Endothelial cell of umbilical vein (primary cell): ENCODE results near the gene PRDM1. TPM values are rescaled to one million over a fixed set of nuclear protein-coding genes. Genes with fewer than 3 reads are reported as not detected.

Experiments used
- Bru-seq: library from RNA; stranded (reverse); fragments of 400-500 nt; gene quantifications from one replicate; lab custom pipeline; 2021; lab: Mats Ljungman, UMichigan
- BruChase-seq, 2 experiments: library from RNA; stranded (reverse); fragments of 400-500 nt; gene quantifications; one replicate each; lab custom pipeline; 2021; lab: Mats Ljungman, UMichigan
- BruUV-seq: library from RNA; stranded (reverse); fragments of 400-500 nt; replicated peaks from 2 replicates; lab custom pipeline; 2021; lab: Mats Ljungman, UMichigan
- CTCF ChIA-PET: fragments of 300-600, 350-600 bp; sonication (Branson Sonifier 250); formaldehyde crosslinking; loops from one replicate; lab custom pipeline; 2021; ENCODE audit warnings: antibody characterized with exemption, inconsistent platforms; lab: Charles Lee
- POLR2A ChIA-PET: fragments of 300-600, 350-600 bp; sonication (Branson Sonifier 250); formaldehyde crosslinking; loops from one replicate; lab custom pipeline; 2021; ENCODE audit warnings: antibody characterized with exemption, inconsistent platforms; lab: Charles Lee
- DNase-seq: peaks from one replicate; pipeline ENCODE4 v3.0.0-alpha.2; 2011; ENCODE audit warnings: low read depth, low spot score
- FAIRE-seq: peaks from 2 replicates; lab custom pipeline; 2011; peaks lifted over from hg19 to GRCh38; lab: Jason Lieb, UNC
- H2AFZ ChIP-seq: 2 replicates; pipeline ENCODE4 v1.6.0; 2012; ENCODE audit warnings: low read depth, low read length, control low read depth, inconsistent platforms
- H3K27ac ChIP-seq: 2 replicates; pipeline ENCODE4 v1.5.1; 2011; ENCODE audit warnings: low read depth, mild to moderate bottlenecking, control low read depth, low read length, moderate library complexity; ENCODE audit not compliant: insufficient read depth
- H3K27me3 ChIP-seq, 2 experiments: 2 replicates each; pipeline versions ENCODE4 v1.6.0 to v1.6.1; 2011; ENCODE audit warnings: low read length in 2 of 2, mixed read lengths in 1 of 2; ENCODE audit not compliant: control insufficient read depth in 2 of 2, insufficient read depth in 2 of 2
- H3K36me3 ChIP-seq, 2 experiments: 2 replicates in 1 of 2; 3 replicates in 1 of 2; pipeline ENCODE4 v1.5.1; 2011; ENCODE audit warnings: low read length in 2 of 2, mild to moderate bottlenecking in 1 of 2, moderate library complexity in 1 of 2; ENCODE audit not compliant: control insufficient read depth in 2 of 2, insufficient read depth in 2 of 2; ENCODE audit errors: extremely low read depth in 1 of 2
- H3K4me1 ChIP-seq: 3 replicates; pipeline ENCODE4 v1.5.1; 2011; ENCODE audit warnings: mild to moderate bottlenecking, low read length; ENCODE audit not compliant: control insufficient read depth, insufficient read depth; ENCODE audit errors: extremely low read depth
- H3K4me2 ChIP-seq: 2 replicates; pipeline ENCODE4 v1.6.1; 2011; ENCODE audit warnings: low read length, control low read depth, mixed read lengths; ENCODE audit not compliant: insufficient read depth
- H3K4me3 ChIP-seq, 3 experiments: fragments of 200-600 bp in 1 of 3; sonication (generic), shearing (Covaris generic) in 1 of 3; replicated peaks in 1 of 3; 2 replicates each; pipeline ENCODE4 v1.5.1; 2011 to 2016; ENCODE audit warnings: control low read depth in 3 of 3, low read length in 3 of 3, mild to moderate bottlenecking in 2 of 3, inconsistent platforms in 1 of 3, low read depth in 1 of 3, moderate library complexity in 1 of 3; ENCODE audit not compliant: insufficient read depth in 1 of 3
- H3K79me2 ChIP-seq: 2 replicates; pipeline ENCODE4 v1.6.0; 2012; ENCODE audit warnings: low read length, inconsistent platforms; ENCODE audit not compliant: control insufficient read depth, insufficient read depth
- H3K9ac ChIP-seq: replicated peaks from 2 replicates; pipeline ENCODE3; 2011; ENCODE audit warnings: low read length, control low read depth; ENCODE audit not compliant: insufficient read depth; ENCODE audit errors: extremely low read depth
- H3K9me1 ChIP-seq: replicated peaks from 3 replicates; pipeline ENCODE4 v1.6.0; 2011; ENCODE audit warnings: mild to moderate bottlenecking, low read length; ENCODE audit not compliant: control insufficient read depth, insufficient read depth; ENCODE audit errors: extremely low read depth
- H3K9me3 ChIP-seq: replicated peaks from 2 replicates; pipeline ENCODE4 v1.5.1; 2012; ENCODE audit warnings: low read length, inconsistent platforms; ENCODE audit not compliant: control insufficient read depth, insufficient read depth
- H4K20me1 ChIP-seq: replicated peaks from 2 replicates; pipeline ENCODE3; 2011; ENCODE audit warnings: mild to moderate bottlenecking, low read length; ENCODE audit not compliant: control insufficient read depth, insufficient read depth; ENCODE audit errors: extremely low read depth
- CTCF ChIP-seq, 2 donors: IDR thresholded peaks; 1 replicate in 1 of 2; 2 replicates in 1 of 2; pipeline ENCODE4 v1.5.1; 2011; ENCODE audit warnings: low read length in 2 of 2, mild to moderate bottlenecking in 2 of 2, moderate library complexity in 2 of 2, control low read depth in 1 of 2, inconsistent platforms in 1 of 2, low read depth in 1 of 2; ENCODE audit not compliant: insufficient read depth in 1 of 2; ENCODE audit errors: extremely low read depth in 1 of 2
- EZH2 ChIP-seq: IDR thresholded peaks from 2 replicates; pipeline ENCODE4 v1.6.1; 2012; ENCODE audit warnings: borderline replicate concordance, low read depth, mild to moderate bottlenecking, moderate library complexity, low read length, inconsistent platforms; ENCODE audit not compliant: severe bottlenecking
- FOS ChIP-seq: IDR thresholded peaks from 2 replicates; pipeline ENCODE4 v1.6.1; 2011; ENCODE audit warnings: mild to moderate bottlenecking, low read length, moderate library complexity, borderline replicate concordance; ENCODE audit not compliant: insufficient read depth
- GATA2 ChIP-seq: IDR thresholded peaks from 2 replicates; pipeline ENCODE4 v1.7.0; 2011; ENCODE audit warnings: low read depth, mild to moderate bottlenecking, moderate library complexity, mixed read lengths, low read length; ENCODE audit not compliant: insufficient read length, insufficient read depth
- JUN ChIP-seq: IDR thresholded peaks from 2 replicates; pipeline ENCODE4 v1.6.1; 2011; ENCODE audit warnings: borderline replicate concordance, low read depth; ENCODE audit not compliant: insufficient read length, insufficient read depth
- MAX ChIP-seq: IDR thresholded peaks from 2 replicates; pipeline ENCODE4 v1.6.1; 2011; ENCODE audit not compliant: insufficient read depth, insufficient read length
- MYC ChIP-seq: IDR thresholded peaks from one replicate; pipeline ENCODE4 v1.6.1; 2011; ENCODE audit warnings: mild to moderate bottlenecking, low read depth, low read length
- POLR2A ChIP-seq: IDR thresholded peaks from 2 replicates; pipeline ENCODE4 v1.6.1; 2012; ENCODE audit warnings: low read depth, mild to moderate bottlenecking, control low read depth, low read length
- POLR2AphosphoS5 ChIP-seq: IDR thresholded peaks from 2 replicates; pipeline ENCODE4 v1.6.1; 2012; ENCODE audit warnings: low read depth, mild to moderate bottlenecking, control low read depth, low read length, moderate library complexity; ENCODE audit not compliant: insufficient read depth
- dilution Hi-C: fragments of 300-500 bp; cut with MboI; formaldehyde crosslinking; loops from one replicate; pipeline ENCODE4 v1.15.0; 2019; ENCODE audit warnings: low sequenced_read_pairs; ENCODE audit not compliant: extremely low pct_ligation_motif_present
- intact Hi-C: fragments of 100-400 bp; cut with micrococcal nuclease; formaldehyde crosslinking; loops from one replicate; pipeline ENCODE4 v1.10.0; 2022
- long read RNA-seq: library from polyadenylated mRNA; stranded (forward); transcript quantifications from one replicate; pipeline ENCODE4 v2.0.0, GENCODE V29; 2021
- polyA minus RNA-seq, 3 experiments: library from RNA; depleted of rRNA, polyadenylated mRNA; stranded (reverse); fragments of >200 nt; gene quantifications; 1 replicate in 1 of 3; 2 replicates in 2 of 3; pipeline ENCODE4 v1.2.3, GENCODE V29; 2011
- polyA plus RNA-seq, 4 experiments: library from polyadenylated mRNA; depleted of rRNA in 3 of 4; stranded (reverse) in 3 of 4; unstranded in 1 of 4; fragments of >200 nt; gene quantifications; 2 replicates each; pipeline versions ENCODE4 v1.2.1 to v1.2.3, GENCODE V29; 2011 to 2012; ENCODE audit warnings: missing spikeins in 1 of 4
- total RNA-seq: library from RNA; stranded (reverse); gene quantifications from 2 replicates; pipeline ENCODE4 v1.2.3, GENCODE V29; 2021

Gene PRDM1
- total RNA-seq (2.7 and 4.8 TPM in 2 replicates), polyA plus RNA-seq (0.25 and 0.36 TPM in 2 replicates), polyA minus RNA-seq (0.42 and 1.3 TPM in 2 replicates), Bru-seq, nascent RNA (percentile 46 among the genes with signal in this experiment), BruChase-seq, experiment 1, labeled RNA remaining after a 6-hour chase (percentile 36 among the genes with signal in this experiment), BruChase-seq, experiment 2, labeled RNA remaining after a 2-hour chase (percentile 44 among the genes with signal in this experiment)
- polyA plus RNA-seq (2011; cell fraction: cytosol; rRNA removed) = 0.28 and 0.30 TPM in 2 replicates
- polyA plus RNA-seq (2011; cell fraction: nucleus; rRNA removed) = 0.78 and 1.1 TPM in 2 replicates
- 0.42 and 0.86 TPM in 2 replicates for polyA plus RNA-seq (2012)
- 1.6 TPM for polyA minus RNA-seq (2011; cell fraction: cytosol; rRNA and poly(A)+ RNA removed)
- polyA minus RNA-seq (2011; cell fraction: nucleus; rRNA and poly(A)+ RNA removed) = 0.91 and 3.1 TPM in 2 replicates
- long read RNA-seq, full-length matches to known transcripts = 1 of 3 reads
- long read RNA-seq, partial matches to known transcripts = 1 of 3 reads
- long read RNA-seq, other reads (novel, unspliced or antisense) = 1 of 3 reads

- peak; percentile 43 for FAIRE-seq
- TF ChIP-seq MYC (no peak), POLR2A (no peak), CTCF (IDR thresholded peaks at IDR 0.05; ENCODE audit: extremely low read depth in 1 of 2, insufficient read depth in 1 of 2, low read depth in 1 of 2, low read length in 2 of 2) (no peak), GATA2 (no peak), POLR2AphosphoS5 (no peak), FOS (no peak), MAX (no peak), EZH2 (no peak), JUN (no peak)
Measured at GRCh38 chr6:106085984-106086813, at the start of gene PRDM1. PRDM1 (plus strand) TSS chr6:106086336; CDS start chr6:106086554, 218 bp downstream.

More at GRCh38 chr6:106085984-106086813, at the start of gene PRDM1:
- dilution Hi-C loops (no loop called here), intact Hi-C loops (loop anchor here (1.0 to 10.0 kb wide), 3 partner anchors 216 to 601 kb away; no protein-coding TSS in a partner anchor)
- H3K79me2 ChIP-seq = no peaks in the 10 kb centered on the region
- H2AFZ ChIP-seq = peak within 1 kb of the TSS; percentile 93
- ChIA-PET CTCF (interaction anchor here (0.8 kb wide), 1 partner anchor 655 kb away, joined by 4 read pairs; no protein-coding TSS in a partner anchor), POLR2A (no interaction called here)
- peak; percentile 38 for DNase-seq
- H4K20me1 ChIP-seq = no peaks in the 10 kb centered on the region
- H3K27me3 ChIP-seq = peaks cover 8 to 24% of the 10 kb centered on the region in 2 experiments
- TSS peak; percentile 38 for BruUV-seq
- H3K27ac ChIP-seq = no peak within 1 kb of the TSS
- H3K9me1 ChIP-seq = no peaks in the 10 kb centered on the region
- H3K4me3 ChIP-seq = peak within 1 kb of the TSS; percentile 30 to 67 (median 64)
- peaks cover 19% of the 10 kb centered on the region for H3K4me1 ChIP-seq
- H3K9ac ChIP-seq = no peak within 1 kb of the TSS
- H3K4me2 ChIP-seq = peak within 1 kb of the TSS; percentile 91
- H3K36me3 ChIP-seq = no peaks in the 10 kb centered on the region
- H3K9me3 ChIP-seq = no peaks in the 10 kb centered on the region
